GM12864 (cell line): ENCODE results near the gene PBXIP1.

Experiments used
- DNase-seq: peaks from one replicate; pipeline ENCODE4 v3.0.0-alpha.2; 2011; ENCODE audit warnings: low read depth
- H3K4me3 ChIP-seq: 2 replicates; pipeline ENCODE4 v1.5.1; 2011; ENCODE audit warnings: mild to moderate bottlenecking, low read depth, low read length, control low read depth
- CTCF ChIP-seq: IDR thresholded peaks from 2 replicates; pipeline ENCODE4 v1.5.1; 2011; ENCODE audit warnings: low read depth, mild to moderate bottlenecking, moderate library complexity, low read length, control low read depth, inconsistent platforms; ENCODE audit errors: missing control alignments

Gene PBXIP1

DNA sequence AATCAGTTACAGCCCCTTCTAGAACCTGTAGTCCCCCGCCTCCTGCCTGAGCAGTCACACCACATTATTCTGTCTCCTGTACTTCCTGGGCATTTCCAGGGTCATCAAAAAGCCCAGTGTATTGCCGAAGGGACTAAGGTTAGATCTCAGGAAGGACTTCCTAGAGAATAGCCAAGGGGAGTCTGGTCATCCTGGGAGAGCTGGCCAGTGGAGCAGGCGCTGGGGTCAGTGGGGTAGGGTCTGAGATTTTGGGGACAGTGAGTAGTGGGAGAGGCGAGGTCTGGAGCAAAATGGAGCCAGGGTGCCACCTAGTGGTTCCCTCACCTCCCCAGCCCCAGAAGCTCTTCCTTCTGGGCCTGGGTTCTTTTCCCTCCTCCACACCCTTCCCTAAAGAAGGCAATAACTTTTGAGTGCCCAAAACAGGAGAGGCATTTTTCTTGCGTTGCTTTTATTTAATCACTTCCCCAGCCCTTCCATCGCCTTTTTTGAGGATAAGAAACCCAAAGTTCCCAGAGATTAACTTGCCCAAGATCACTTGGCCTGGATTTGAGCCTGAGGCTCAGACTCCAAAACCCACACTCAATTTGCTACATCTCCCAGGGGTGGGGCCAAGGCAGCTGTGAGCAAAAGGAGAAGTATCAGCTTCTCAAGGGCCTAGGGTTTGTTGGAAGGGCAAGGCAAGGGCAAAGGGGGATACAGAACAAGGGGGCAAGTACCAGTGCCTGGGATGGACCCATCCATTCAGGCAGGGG, 12.1 kb downstream of the PBXIP1 start:
- peak; percentile 96 for TF ChIP-seq CTCF
- no peak for DNase-seq
- peak overlapping the region; percentile 63 for H3K4me3 ChIP-seq

DNA sequence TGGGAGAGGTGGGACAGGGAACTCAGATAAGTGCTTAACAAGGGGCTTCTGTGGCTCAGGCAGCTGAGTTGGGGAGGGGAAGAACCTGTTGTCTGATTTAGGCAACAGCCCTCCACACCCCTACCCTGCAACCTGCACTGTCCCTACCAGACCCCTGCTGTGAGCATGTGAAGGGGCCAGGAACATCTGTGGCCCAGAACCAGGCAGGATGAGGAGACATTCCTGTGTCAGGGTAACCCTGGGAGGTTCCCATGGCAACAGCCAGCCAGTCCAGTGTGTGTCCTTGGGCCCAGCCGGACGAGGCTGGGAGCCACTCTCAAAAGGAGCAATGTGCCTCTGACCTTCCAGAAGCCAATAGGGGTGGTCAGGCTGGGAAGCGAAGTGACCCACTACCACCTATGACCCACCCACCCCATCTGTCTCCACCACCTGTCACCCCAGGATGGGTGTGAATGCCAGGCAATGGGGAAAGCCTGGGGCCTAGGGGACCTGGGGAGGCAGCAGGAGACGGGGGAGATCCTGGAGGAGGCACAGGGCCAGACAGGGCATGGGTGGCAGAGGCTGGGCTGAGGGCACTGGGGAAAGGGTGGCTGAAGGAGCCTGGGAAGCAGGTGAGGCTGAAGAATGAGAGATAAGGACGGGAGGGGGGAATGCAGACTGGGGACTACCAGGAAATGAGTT, 14.4 kb downstream of the PBXIP1 start:
- no peak for TF ChIP-seq CTCF
- peak overlapping the region; percentile 63 for H3K4me3 ChIP-seq

DNA sequence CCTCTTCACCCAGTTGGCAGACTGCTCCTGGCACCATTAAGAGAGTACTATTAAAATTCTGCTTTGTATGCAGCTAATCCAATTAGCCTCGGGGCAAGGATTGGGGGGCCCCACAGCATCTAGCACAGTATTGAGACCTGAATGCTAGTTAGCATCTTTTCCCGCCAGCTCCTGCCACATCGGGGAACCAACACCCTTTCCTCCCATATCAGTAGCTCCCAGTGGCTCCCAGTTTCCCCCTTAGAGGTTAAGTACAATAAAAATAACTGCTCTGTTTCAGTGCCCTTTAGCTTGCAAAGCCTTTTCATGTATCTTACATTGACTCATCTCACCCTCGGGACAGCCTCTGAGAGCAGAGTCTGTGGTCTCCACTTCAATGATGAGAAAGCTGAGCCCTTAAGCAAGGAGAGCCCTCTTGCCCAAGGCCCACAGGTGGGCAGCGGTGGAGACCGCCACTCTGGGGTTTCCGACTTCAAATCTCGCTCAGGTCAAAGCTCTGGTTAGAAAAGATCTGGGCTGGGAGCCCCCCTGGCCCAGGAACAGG, 15.2 kb downstream of the PBXIP1 start:
- DNase-seq, result no peak
- no peak for TF ChIP-seq CTCF

More for the DNA sequence above, 14.4 kb downstream of the PBXIP1 start:
- DNase-seq, result no peak

GRCh38 chr1:154940213-154940560, 15.7 kb downstream of the PBXIP1 start:
- H3K4me3 ChIP-seq, result peak overlapping the region; percentile 63
- no peak for DNase-seq
- no peak for TF ChIP-seq CTCF

More for the DNA sequence above, 15.2 kb downstream of the PBXIP1 start:
- peak overlapping the region; percentile 63 for H3K4me3 ChIP-seq

DNA sequence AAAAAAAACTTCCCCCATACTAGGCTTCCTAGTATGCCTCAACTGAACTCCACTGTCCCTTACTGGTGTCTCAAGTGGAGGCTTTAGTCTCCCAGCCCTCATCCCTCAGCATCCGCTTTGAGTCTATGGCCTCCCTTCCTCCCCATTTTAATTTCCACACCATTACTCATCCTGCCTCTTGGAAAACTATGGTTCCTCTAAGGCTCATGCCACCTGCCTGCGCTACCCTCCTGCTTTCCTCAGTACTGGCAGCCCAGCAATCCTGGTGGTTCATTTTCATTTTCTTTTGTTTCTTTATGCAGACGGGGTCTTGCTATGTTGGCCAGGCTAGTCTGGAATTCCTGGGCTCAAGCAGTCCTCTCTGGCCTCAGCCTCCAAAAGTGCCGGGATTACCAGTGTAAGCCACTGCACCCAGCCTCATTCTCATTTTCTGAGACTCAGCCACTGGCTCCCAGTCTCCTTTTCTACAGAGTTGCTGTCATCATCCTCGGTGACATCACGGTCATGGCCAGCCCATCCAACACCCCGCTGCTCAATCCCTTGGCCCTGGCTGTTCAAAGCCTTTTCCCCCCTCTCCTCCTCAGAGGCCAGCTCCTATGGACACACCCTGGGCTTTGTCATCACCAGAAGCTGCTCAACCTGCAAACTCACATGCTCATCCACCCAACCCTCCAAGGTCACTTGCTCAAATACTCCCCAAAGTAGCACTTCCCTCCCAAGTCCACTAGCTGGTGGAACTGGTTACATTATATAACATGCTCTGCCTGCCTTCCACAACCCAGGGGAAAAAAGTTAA, 17.1 kb downstream of the PBXIP1 start:
- TF ChIP-seq CTCF, result no peak
- H3K4me3 ChIP-seq, result peak overlapping the region; percentile 81; the same call in 1 of the 2 replicates
- DNase-seq, result no peak

DNA sequence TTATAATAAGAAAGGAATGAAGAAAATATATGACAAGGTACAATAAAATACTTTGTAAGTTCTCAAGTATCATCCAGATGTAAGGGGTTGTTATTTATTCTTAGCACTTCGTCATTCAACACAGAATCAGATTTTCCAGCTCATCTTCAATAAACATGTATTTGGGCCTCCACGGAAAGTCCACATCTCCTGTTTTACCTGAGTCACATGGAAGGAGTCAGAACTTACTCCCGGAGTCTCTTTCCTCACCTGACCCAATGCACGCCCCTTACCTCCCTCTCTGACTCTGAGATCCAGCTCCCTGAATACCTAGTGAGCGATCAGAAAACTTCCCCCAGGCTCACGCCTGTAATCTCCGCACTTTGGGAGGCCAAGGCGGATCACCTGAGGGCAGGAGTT, 17.9 kb downstream of the PBXIP1 start:
- peak overlapping the region; percentile 81 for H3K4me3 ChIP-seq
- TF ChIP-seq CTCF, result no peak

More for the DNA sequence above, 17.9 kb downstream of the PBXIP1 start:
- no peak for DNase-seq
